Measurements from ENCODE around the gene RNPS1.

RNPS1 gene

GRCh38 chr16:2232094-2232990, 35.6 kb downstream of the RNPS1 start:
- no peaks in the 10 kb centered on the region for H3K9me3 ChIP-seq (ENCODE audit: insufficient read depth, low read length)
- no peak overlapping the region for H3K4me3 ChIP-seq (ENCODE audit: low read length)
- H4K20me1 ChIP-seq (ENCODE audit: insufficient read depth, low read length), result peaks cover 4% of the 10 kb centered on the region
- peaks cover 12% of the 10 kb centered on the region for H3K79me2 ChIP-seq (ENCODE audit: low read length)
- H3K27ac ChIP-seq (ENCODE audit: low read length), result no peak overlapping the region
- no peaks in the 10 kb centered on the region for H3K27me3 ChIP-seq (ENCODE audit: low read depth, low read length)
- TF ChIP-seq EZH2phosphoT487 (IDR thresholded peaks at IDR 0.05; ENCODE audit: low read depth) (no peak), CTCF (IDR thresholded peaks at IDR 0.05; ENCODE audit: low read depth, low read length) (no peak)
- H3K9ac ChIP-seq (ENCODE audit: low read length), result no peak overlapping the region
- no peak overlapping the region for H2AFZ ChIP-seq (ENCODE audit: low read depth, low read length)
- peaks cover 22% of the 10 kb centered on the region for H3K36me3 ChIP-seq (replicated peaks; ENCODE audit: low read depth, low read length)
- H3K4me2 ChIP-seq (ENCODE audit: low read length), result no peak overlapping the region
- H3K4me1 ChIP-seq (ENCODE audit: low read length), result no peaks in the 10 kb centered on the region

GRCh38 chr16:2231016-2231931, 36.7 kb downstream of the RNPS1 start:
- Histone ChIP-seq H4K20me1 (ENCODE audit: insufficient read depth, low read length) (peaks cover 10% of the 10 kb centered on the region), H3K9me3 (ENCODE audit: insufficient read depth, low read length) (no peaks in the 10 kb centered on the region), H2AFZ (ENCODE audit: low read depth, low read length) (no peak overlapping the region), H3K4me2 (ENCODE audit: low read length) (no peak overlapping the region), H3K27me3 (ENCODE audit: low read depth, low read length) (no peaks in the 10 kb centered on the region), H3K79me2 (ENCODE audit: low read length) (peaks cover 22% of the 10 kb centered on the region), H3K27ac (ENCODE audit: low read length) (no peak overlapping the region), H3K4me1 (ENCODE audit: low read length) (no peaks in the 10 kb centered on the region), H3K36me3 (replicated peaks; ENCODE audit: low read depth, low read length) (peaks cover 16% of the 10 kb centered on the region), H3K9ac (ENCODE audit: low read length) (no peak overlapping the region), H3K4me3 (ENCODE audit: low read length) (no peak overlapping the region)
- TF ChIP-seq CTCF (IDR thresholded peaks at IDR 0.05; ENCODE audit: low read depth, low read length) (no peak), EZH2phosphoT487 (IDR thresholded peaks at IDR 0.05; ENCODE audit: low read depth) (no peak)

GRCh38 chr16:2230376-2230775, 37.5 kb downstream of the RNPS1 start:
- Histone ChIP-seq H3K9me3 (ENCODE audit: insufficient read depth, low read length) (no peaks in the 10 kb centered on the region), H3K79me2 (ENCODE audit: low read length) (peaks cover 31% of the 10 kb centered on the region), H3K27me3 (ENCODE audit: low read depth, low read length) (no peaks in the 10 kb centered on the region), H3K4me1 (ENCODE audit: low read length) (no peaks in the 10 kb centered on the region), H3K9ac (ENCODE audit: low read length) (no peak overlapping the region), H3K4me3 (ENCODE audit: low read length) (no peak overlapping the region), H4K20me1 (ENCODE audit: insufficient read depth, low read length) (peaks cover 13% of the 10 kb centered on the region), H3K4me2 (ENCODE audit: low read length) (no peak overlapping the region), H3K27ac (ENCODE audit: low read length) (no peak overlapping the region), H2AFZ (ENCODE audit: low read depth, low read length) (no peak overlapping the region), H3K36me3 (replicated peaks; ENCODE audit: low read depth, low read length) (peaks cover 16% of the 10 kb centered on the region)
- TF ChIP-seq EZH2phosphoT487 (IDR thresholded peaks at IDR 0.05; ENCODE audit: low read depth), result no peak
- TF ChIP-seq CTCF (IDR thresholded peaks at IDR 0.05; ENCODE audit: low read depth, low read length), result no peak

Measured in OCI-LY3 (cell line).